Ramos (cell line): ENCODE measurements around the gene COBL.
"Not testable (repeated sequence)": the region's sequence is repeated elsewhere in the genome, so short reads cannot be mapped to it uniquely, and the experiment has no call there.

ENCODE experiments used
- in situ Hi-C: fragments of 300-500 bp; cut with MboI; formaldehyde crosslinking; loops from one replicate; pipeline ENCODE4 v1.14.3; 2022; ENCODE audit warnings: low sequenced_read_pairs; ENCODE audit not compliant: unreplicated experiment

The COBL gene

DNA sequence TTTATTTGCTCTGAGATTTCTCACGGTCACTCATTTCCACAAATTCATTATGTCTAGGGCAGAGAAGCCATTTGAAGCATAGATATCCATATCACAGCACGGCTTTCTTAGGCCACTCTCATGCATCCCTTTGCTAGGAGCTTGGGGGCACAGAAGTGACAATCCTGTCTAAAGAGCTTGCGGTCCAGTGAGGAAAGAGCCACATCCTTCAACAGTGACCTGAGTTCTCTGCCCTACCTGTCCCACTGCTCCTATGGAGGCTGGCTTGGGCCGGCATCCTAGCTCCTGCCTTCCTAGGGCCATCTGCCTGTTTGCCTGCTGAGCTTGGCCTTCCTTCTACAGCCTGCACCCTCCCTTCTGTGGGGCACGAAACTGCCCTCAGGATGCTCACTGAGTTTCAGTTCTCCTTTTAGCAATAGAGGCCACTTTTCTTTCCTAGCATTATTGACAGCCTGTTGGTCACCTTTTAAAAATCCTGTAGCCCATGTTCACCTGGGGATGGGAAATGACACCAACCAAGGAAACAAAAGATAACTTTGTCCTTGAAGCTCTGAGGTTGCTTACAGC lies 321.8 kb downstream of the COBL start:
- in situ Hi-C loops = no loop called here

DNA sequence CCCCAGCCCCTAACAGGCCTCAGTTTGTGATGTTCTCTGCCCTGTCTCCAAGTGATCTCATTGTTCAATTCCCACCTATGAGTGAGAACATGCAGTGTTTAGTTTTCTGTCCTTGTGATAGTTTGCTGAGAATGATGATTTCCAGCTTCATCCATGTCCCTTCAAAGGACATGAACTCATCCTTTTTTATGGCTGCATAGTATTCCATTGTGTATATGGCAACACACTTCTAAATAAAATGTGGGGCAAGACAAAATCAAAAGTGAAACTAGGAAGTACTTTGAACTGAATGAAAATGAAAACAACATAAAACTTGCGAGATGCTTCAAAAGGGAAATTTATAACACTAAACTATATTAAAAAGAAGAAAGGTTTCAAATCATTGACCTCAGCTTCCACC lies 326.4 kb downstream of the COBL start:
- in situ Hi-C loops = not testable (repeated sequence)

DNA sequence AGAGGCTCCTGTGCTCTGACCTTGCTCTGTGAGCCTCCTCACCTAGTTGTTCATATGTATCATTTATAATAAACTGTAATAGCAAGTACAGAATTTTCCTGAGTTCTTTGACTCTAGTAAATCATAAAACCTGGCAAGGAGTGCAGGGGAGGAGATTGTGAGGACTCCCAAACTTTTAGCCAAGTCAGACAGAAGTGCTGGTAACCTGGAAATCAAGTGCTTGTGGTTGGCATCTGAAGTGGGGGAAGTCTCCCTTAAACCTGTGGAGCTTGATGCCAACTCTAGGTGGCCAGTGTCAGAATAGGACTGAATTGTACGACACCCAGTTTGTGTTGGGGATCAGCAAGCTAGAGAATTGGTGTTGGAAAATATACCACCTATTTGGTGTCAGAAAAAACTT lies 327.6 kb downstream of the COBL start:
- in situ Hi-C loops = no loop called here

DNA sequence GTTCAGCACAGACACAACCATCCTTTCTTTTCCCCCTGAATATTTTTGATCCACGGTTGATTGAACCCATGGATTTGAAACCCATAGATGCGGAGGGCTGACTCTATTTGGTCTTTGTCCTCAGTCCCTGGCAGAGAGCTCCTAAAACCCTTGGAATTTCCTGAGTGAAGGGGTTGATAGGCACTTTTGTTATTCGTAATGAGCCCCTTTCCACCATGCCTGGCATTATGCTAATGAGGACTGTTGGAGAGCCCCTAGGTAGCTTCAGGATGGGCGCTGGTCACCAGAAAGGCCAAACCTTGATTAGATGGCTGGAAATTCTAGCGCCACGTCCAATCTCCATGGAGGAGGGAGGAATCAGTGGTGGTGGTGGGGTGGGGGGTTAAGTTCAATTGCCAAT lies 328.1 kb downstream of the COBL start:
- in situ Hi-C loops = no loop called here

DNA sequence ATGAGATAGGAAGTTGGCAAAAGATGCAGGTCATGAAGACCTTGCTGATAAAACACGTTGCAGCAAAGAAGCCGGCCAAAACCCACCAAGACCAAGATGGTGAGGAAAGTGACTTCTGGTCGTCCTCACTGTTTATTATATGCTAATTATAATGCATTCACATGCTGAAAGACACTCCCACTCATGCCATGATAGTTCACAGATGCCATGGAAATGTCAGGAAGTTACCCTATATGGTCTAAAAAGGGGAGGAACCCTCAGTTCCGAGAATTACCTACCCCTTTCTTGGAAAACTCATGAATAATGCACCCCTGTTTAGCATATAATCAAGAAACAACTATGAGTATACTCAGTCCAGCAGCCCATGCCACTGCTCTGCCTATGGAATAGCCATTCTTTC lies 331.5 kb downstream of the COBL start:
- in situ Hi-C loops = no loop called here

DNA sequence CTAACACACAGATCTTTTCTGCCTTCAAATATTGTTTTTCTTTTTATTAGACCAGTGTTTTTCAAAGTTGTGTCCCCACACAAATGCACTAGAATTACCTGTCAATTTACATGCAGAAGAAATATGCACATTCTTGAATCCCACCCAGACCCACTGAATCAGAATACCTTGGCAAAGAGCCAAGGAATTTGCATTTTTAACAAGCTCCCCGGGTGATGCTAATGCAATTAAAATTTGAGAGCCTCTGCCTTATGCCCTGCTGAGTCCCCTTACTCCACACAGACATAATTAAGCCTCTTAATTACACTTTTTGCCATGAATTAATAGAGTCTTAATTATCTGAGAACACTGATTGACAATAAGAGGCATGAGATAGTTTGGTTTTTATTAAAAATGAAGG lies 332.8 kb downstream of the COBL start:
- in situ Hi-C loops = no loop called here

DNA sequence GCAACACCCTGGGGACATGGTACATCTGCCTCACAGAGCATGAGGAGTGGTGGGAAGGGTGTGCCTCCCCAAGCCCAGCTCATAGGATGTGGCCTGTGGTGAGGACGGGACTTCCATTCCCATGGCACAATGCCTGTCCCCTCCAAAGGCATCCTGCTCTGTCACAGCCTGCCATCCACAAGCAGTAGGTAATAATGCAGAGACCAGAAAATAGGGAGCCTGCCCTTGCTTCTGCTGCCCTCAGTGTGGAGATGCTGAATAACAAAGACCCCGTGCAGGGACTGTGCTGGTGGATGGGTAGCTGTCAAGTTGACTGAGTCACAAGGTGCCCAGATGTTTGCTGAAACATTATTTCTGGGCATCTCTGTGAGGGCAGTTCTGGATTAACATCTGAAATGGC lies 334.0 kb downstream of the COBL start:
- in situ Hi-C loops = no loop called here

DNA sequence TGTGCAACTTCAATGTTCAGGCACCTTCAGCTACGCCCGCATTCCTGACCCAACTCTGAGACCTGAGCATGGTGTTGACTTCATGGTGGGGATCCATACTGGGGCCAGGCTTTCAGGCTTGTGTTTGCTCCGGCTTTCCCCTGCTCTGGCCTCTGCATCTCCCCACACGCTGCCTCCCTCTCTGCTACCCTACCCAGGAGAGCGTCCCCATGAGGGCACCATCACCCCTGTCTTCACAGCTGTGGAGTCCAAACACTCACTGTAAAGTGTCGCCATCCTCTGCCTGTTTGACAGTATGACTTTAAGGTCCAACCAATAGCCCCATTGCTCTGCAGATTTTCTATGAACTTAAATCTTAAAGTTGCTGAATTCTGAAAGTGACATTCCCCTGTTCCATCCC lies 334.9 kb downstream of the COBL start:
- in situ Hi-C loops = no loop called here

DNA sequence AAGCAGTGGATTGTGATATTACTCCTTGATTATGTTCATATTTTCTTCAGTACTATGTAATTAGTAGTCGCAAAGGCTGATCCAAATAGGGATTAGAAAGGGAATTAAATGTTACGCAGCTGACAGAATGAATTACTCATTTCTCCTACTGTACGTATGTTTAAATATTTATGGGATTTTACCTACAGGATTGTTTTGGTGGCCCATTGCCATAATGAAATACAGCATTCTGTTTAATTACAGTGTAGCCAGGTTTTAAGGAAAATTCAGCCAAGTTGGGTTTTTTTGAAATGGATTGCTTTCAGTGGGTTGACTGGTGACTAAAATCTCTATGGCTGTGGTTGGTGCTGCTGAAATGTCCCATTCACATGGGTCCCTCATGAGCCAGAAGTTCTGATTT lies 336.2 kb downstream of the COBL start:
- in situ Hi-C loops = no loop called here

DNA sequence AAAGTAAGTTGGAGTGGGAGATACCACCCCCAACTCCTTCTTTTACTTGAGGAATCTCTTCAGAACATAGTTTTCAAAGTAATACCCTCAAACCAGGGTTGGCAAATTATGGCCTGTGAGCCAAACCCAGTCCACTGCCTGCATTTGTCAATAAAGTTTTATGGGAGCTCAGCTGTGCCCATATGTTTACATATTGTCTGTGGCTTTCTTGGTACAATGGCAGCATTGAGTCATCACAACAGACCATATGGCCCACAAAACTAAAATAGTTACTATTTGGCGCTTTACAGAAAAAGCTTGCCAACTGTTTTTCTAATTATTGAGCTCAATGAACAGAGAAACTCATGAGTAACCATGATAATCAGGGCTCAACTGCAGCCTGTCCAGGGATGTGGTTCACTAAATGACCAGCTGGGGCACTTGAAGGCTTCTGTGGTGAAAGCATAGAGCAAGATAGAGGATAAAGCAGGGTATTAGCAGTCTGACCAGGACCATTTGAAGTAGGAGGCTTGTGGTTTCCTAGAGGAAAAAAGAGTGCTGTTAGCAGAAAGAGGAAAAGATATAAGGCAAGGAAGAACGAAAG lies 337.9 kb downstream of the COBL start:
- in situ Hi-C loops = no loop called here

DNA sequence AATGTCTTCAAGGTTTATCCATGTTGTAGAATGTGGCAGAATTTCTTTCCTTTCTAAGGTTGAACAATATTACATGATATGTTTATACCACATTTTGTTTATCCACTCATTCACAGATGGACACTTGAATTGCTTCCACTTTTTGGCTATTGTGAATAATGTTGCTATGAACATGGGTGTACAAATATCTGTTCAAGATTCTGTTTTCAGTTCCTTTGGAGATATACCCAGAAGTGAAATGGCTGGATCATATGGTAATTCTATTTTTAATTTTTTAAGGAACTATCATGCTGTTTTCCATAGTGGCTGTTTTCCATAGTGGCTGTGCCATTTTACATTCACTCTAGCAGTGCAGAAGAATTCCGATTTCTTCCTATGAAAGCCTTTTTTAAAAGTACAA lies 339.2 kb downstream of the COBL start:
- in situ Hi-C loops = no loop called here

DNA sequence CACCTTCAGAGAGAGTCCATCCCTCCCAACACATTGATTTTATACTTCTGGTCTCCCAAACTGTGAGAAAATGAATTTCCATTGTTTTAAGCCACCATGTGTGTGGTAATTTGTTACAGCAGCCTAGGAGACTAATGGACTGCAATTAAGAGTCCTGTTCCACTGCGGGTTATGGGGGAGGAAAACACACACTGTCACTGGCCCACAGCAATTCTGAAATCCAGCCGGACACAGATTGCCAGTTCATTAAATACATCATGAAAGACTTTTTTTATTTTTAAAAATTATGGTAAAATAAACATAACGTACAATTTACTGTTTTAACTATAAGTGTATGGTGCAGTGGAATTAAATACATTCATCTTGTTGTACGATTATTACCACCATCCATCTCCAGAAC lies 340.5 kb downstream of the COBL start:
- in situ Hi-C loops = no loop called here

DNA sequence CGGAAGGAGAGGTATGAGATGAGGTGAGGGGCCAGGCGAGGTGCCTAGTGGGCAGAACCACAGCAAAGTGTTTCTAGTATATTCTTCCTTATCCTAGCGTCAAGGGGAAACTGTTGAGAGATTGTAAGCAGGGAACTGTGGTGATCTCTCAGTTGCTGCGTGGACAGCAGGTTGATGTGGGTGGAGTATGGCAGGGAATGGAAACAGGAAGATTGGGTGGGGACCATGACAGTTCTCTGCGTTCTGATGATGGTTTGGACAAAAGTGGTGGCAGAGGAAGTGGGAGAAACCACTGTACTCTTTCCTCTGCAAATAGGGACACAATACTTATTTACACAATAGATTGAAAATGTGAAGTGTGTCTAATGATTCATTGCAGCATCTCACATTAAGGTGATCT lies 342.4 kb downstream of the COBL start:
- in situ Hi-C loops = no loop called here

DNA sequence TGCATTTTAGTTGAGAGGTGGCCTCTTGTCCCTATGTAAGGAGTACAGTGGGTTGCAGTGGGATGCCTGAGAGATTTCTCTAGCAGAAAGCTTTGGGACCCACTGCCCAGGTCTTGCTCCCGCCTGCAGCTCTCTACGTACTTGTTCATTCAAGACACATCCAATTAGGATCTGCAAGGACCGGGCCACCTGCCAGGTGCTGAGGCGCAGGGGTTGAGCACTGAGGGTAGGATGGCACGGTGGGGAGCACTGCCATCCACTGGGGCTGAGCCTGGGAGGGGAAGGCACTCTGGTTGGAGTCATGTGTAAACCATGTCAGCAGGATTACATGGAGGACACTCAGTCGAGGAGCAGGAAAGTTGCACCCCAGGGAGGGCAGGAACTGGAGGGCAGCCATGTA lies 342.8 kb downstream of the COBL start:
- in situ Hi-C loops = no loop called here

DNA sequence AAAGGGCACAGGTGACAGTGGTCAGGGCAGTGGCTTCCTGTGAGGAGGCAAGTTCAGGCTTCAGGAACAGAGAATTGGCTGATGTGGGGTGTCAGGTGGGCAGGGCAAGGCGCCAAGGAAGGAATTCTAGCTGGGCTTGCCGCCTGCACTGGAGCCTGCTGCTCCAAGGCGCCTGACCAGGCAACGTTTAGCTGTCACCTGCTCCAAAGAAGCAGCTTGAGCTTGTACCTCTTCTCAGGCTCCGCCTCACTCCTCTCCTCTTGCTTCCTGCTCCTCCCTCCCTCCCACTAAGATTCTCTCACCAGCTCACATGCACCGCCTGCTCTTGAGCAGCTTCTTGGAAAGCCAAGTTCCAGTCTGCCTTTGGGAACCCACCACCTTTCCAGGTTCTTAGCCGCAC lies 346.5 kb downstream of the COBL start:
- in situ Hi-C loops = no loop called here
